ENCODE results near the gene MACROD2. TPM values are rescaled to one million over a fixed set of nuclear protein-coding genes. Genes with fewer than 3 reads are reported as not detected.

Gene MACROD2
- total RNA-seq, 1 experiment from 2014 or later: 1.6 TPM

GRCh38 chr20:15176929-15177328, 1181.6 kb downstream of the MACROD2 start:
- Histone ChIP-seq H2BK12ac (ENCODE audit: insufficient read length, low read depth, low read length) (no peak overlapping the region), H2AFZ (ENCODE audit: low read length) (no peak overlapping the region), H3K9ac (ENCODE audit: extremely low read depth, insufficient read length, low read length) (no peak overlapping the region), H3K18ac (ENCODE audit: insufficient read length, low read depth, low read length) (no peak overlapping the region), H2BK15ac (ENCODE audit: low read depth, low read length) (no peak overlapping the region), H3K27ac (ENCODE audit: insufficient read length, low read depth, low read length) (no peak overlapping the region), H3K23me2 (ENCODE audit: insufficient read length, low read depth, low read length, poor library complexity, severe bottlenecking) (no peaks in the 10 kb centered on the region), H2BK120ac (ENCODE audit: low read depth, low read length, poor library complexity, severe bottlenecking) (no peak overlapping the region), H3K79me2 (ENCODE audit: insufficient read depth, low read length) (no peaks in the 10 kb centered on the region), H3K4me2 (ENCODE audit: insufficient read depth, insufficient read length, low read length) (no peak overlapping the region), H4K5ac (ENCODE audit: insufficient read length, low read depth, low read length) (no peak overlapping the region), H4K91ac (ENCODE audit: insufficient read length, low read depth, low read length) (no peak overlapping the region), H3K27me3 (ENCODE audit: insufficient read depth, low read length) (no peaks in the 10 kb centered on the region), H2AK5ac (ENCODE audit: insufficient read length, low read length) (no peak overlapping the region), H3K23ac (ENCODE audit: insufficient read length, low read depth, low read length) (no peak overlapping the region), H3T11ph (ENCODE audit: low read length) (no peak overlapping the region), H2BK5ac (ENCODE audit: insufficient read length, low read length) (no peak overlapping the region), H3K4ac (ENCODE audit: low read depth, low read length) (no peak overlapping the region), H3K9me3 (ENCODE audit: control insufficient read depth, low read depth, low read length) (no peaks in the 10 kb centered on the region), H4K8ac (replicated peaks; ENCODE audit: insufficient read length, low read depth, low read length) (no peak overlapping the region), H3K4me1 (ENCODE audit: insufficient read depth, low read length) (no peaks in the 10 kb centered on the region), H3K56ac (ENCODE audit: insufficient read length, low read depth, low read length) (no peak overlapping the region), H4K20me1 (ENCODE audit: control insufficient read depth, insufficient read depth, insufficient read length) (no peaks in the 10 kb centered on the region), H3K14ac (ENCODE audit: insufficient read depth, low read length) (no peak overlapping the region), H2BK20ac (ENCODE audit: low read depth, low read length, poor library complexity, severe bottlenecking) (no peak overlapping the region), H3K79me1 (ENCODE audit: insufficient read depth, low read depth, low read length, poor library complexity, severe bottlenecking) (no peaks in the 10 kb centered on the region)
- Mint-ChIP-seq H3K27ac (peak overlapping the region in 1 of 3 experiments; percentile 82; a peak in 3 of 7 replicates), H3K9me3 (no peaks in the 10 kb centered on the region), H3K4me3 (no peak overlapping the region), H3K36me3 (ENCODE audit: insufficient read depth in 1 of 3, low read depth in 3 of 3) (no peaks in the 10 kb centered on the region; a peak in 1 of 7 replicates), H3K27me3 (ENCODE audit: low read depth) (no peaks in the 10 kb centered on the region), H3K4me1 (peaks cover 0 to 4% of the 10 kb centered on the region in 2 experiments; a peak in 1 of 4 replicates)
- DNase-seq: no peak
- no peak for TF ChIP-seq CTCF (conservative IDR thresholded peaks at IDR 0.05)
- no CpG with 5 or more reads among the region's 4 CpGs for WGBS (ENCODE audit: extremely low coverage, insufficient read length, low lambda C conversion rate)

Measured in H9 (cell line).